ENCODE measurements around the gene FXYD3.

GRCh38 chr19:35105411-35106290, 10.0 kb upstream of the FXYD3 start:
- TF ChIP-seq CTCF (IDR thresholded peaks at IDR 0.05) (no peak), POLR2A (IDR thresholded peaks at IDR 0.05) (no peak)

Measured in right lobe of liver (tissue), 4 donors.